HG03460 (cell line): ENCODE measurements around the gene S100A8.
"Not testable (repeated sequence)": the region's sequence is repeated elsewhere in the genome, so short reads cannot be mapped to it uniquely, and the experiment has no call there.

Experiments used
- ATAC-seq: cut with Tn5 transposase; IDR thresholded peaks from one replicate; pipeline ENCODE4 v1.9.1; 2021; ENCODE audit not compliant: unreplicated experiment

S100A8 gene

GRCh38 chr1:153390938-153391710 lies at the start of gene S100A8:
TSS of gene S100A8 (minus strand) at chr1:153391073. CDS start at chr1:153390535, 538 bp downstream.
- no peak for ATAC-seq

DNA sequence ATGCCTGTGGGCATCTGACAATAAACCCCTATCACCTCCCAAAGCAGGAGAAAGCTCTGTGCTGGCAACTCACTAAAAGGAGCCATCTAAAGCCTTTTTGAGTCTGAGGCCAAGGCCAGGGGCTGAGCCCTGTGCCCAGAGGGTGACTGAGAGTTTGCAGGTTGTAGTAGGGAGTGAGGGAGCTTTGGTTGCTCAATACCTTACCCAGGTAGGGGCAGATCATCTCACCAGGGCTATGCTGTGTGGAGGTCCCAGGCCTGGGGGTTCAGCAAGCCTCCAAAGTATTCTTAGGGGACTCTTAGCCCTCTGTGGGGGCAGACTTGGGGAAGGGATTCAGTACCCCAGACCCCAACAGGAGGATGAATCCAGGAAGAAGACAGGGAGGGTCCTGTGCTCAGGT lies 48.4 kb upstream of the S100A8 start:
- no peak for ATAC-seq

DNA sequence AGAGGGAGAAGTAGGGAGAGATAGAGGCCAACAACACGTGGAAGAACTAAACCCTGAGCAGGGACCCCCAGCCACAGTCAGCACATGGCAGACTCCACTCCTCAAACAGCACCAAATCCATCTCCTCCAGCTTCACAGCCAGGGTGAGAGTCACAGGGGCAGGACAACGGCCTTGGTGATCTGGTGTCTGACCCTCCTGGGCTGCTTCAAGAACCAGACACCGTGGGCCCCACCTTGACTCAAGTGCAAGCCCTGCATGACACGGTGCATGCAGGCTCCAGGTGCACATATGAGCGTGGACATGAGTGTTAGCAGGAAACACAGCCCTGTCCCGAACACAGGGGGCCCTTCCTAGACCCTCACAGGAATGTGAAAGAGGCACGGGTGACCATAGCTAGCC lies 47.7 kb upstream of the S100A8 start:
- no peak for ATAC-seq

- no peak for ATAC-seq
Observed at GRCh38 chr1:153437236-153437635, 46.4 kb upstream of the S100A8 start.

GRCh38 chr1:153434746-153435455 lies 44.0 kb upstream of the S100A8 start:
- no peak for ATAC-seq

DNA sequence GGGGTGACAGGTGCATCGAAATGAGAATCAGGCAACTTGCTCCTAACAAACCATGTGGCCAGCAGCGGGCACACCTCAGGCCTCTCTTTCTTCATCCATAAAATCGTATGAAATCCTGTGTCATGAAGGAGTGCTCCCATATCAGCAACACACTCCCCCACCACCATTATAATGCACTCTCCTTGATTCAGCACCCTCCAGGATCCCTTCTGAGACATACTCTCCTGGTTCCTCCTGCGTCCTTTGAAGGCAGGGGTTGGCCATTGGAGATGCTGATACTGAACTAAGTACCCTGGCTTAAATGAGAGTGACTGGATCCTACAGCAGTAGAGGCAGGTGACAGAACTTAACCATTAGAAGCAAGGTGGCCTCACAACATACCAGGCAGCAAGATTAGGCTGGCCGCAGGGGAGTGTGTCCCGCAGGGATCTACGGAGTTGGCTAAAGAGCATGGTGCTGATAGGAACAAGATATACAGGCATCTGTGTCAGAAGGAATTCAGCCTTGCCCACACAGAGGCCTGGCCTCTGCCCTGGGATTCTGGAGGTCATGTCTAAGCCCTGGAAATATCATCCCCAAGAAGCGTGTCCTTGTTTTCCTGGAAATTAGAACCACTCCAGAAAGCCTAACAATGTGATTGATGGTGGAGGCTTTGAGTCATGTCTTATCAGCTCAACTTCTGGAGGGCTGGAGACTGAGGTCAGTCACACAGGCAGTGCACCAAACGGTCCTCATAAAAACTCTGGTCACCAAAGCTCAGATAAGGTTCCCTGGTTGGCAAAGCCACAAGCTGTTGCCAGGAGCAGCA lies 42.2 kb upstream of the S100A8 start:
- no peak for ATAC-seq

DNA sequence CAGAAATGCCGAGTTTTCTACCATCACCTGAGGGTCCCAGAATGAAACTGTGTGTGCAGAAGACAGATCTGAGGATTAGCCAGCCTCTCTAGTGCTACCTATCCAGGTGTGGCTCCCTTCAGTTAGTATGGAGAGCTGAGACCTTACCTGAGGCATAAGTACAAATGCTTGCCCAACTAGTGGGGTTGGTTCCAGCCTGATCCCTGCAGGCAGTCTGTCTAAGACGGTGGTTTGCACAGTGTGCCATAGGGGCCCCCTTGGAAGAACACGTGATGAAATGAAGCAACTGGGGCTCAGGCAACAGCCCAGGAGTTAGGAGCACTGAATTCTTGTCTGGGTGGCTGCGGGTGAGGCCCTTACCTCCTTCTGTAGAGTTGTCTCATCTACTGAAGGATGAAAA lies 41.1 kb upstream of the S100A8 start:
- ATAC-seq = no peak

DNA sequence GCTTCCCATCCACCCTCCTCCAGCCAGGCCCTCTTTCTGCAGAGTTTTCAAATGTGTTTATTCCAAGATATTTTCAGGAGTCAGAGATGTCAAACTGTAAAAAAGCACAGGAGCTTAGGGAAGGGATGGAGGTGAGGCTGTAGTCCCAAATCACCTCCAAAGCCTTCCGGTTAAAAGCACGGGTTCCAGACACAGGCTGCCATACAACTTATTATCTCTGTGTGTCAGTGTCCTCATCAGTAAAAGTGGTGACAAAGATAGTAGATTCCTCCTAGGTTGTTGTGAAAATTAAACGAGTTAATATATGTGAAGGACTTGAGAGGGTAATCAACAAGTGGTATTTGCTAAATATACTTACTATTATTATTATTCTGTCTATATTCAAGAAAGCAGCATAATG lies 40.6 kb upstream of the S100A8 start:
- ATAC-seq = no peak

DNA sequence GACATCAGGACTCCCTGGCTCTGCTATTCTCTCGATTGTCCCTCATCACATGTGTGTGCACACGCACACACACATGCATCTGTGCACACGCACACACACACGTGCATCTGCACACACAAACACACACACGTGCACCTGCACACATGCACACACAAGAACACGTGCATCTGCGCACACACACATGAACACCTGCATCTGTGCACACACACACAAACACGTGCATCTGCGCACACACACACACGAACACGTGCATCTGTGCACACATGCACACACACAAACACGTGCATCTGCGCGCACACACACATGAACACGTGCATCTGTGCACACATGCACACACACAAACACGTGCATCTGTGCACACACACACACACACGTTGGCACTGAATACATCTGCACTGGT lies 40.1 kb upstream of the S100A8 start:
- ATAC-seq = no peak

- no peak for ATAC-seq
Observed at GRCh38 chr1:153430561-153430960, 39.7 kb upstream of the S100A8 start.

DNA sequence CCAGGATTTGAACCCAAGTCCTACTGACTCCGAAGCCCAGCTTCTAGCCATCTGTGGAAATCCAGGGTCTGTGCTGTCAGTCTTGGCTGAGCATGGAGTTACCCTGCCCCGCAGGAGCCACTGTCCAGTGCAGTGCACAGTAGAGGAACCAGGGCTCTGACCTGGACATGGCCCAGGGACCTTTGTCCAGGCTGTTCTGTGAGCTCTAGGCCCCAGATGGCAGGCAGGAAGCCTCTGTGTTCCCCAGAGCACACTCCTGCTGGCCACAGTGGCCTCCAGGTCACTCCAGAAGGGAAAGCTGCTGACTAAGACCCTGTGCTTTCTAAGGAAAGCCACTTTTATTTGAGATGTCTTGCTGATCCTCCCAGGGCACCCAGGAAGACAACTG lies 39.3 kb upstream of the S100A8 start:
- ATAC-seq = no peak

DNA sequence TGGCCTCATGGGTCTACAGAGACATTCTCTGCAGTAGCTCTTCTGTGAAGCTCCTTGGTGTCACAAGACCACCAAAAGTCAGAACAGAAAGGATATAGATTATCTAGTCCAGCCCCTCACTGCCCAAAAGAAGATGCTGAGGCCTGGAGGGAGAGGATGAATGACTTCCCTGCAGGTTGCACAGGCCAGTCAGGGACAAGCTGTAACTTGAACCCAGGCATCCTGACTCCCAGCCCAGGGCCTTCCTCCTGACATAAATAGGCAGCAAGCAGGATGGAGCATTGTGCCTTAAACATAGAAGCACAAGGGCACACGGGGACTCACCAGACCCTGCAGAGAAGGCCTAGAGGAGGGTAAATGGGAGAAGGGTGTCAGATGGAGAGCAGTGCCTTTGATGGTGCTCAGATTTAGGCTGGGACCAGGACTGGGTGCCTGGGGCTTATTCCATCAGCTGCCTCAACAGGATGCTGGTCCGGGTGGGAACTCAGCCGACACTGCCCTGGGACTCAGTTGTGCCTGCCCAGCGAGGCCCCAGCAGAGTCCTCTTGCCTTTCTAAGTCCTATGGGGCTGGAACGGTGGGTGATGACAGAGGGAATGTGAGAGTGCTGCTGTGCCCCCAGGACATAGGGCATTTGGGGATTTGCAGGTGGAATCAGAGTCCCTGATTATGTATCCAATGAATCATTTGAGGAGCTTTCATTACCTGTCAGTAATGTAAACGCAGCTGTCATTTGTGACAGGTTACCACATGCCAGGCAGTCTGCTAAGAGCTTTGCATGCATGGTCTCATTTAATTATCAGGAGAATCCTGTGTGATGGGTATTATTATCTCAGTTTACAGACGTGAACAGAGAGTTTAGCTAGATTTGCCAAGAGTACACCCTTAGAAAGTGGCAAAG lies 38.6 kb upstream of the S100A8 start:
- no peak for ATAC-seq

DNA sequence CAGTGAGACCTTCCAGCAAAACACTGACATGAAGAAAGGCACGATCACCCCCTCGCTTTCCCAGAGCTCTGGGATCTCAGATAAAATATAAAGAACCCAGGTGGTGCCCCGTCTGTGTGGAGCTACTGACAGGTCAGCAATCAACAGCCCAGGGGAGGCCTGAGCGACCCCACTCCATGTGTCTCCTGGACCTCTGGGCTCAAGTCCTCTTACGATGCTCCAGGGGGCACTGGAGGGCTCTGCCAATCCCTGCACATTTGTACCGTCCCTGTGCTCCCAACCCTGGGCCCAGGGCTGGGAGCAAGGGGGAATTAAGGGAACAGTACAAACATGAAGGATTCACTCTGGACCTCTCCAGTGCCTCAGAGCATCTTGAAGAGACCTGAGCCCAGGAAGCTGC lies 37.9 kb upstream of the S100A8 start:
- no peak for ATAC-seq

DNA sequence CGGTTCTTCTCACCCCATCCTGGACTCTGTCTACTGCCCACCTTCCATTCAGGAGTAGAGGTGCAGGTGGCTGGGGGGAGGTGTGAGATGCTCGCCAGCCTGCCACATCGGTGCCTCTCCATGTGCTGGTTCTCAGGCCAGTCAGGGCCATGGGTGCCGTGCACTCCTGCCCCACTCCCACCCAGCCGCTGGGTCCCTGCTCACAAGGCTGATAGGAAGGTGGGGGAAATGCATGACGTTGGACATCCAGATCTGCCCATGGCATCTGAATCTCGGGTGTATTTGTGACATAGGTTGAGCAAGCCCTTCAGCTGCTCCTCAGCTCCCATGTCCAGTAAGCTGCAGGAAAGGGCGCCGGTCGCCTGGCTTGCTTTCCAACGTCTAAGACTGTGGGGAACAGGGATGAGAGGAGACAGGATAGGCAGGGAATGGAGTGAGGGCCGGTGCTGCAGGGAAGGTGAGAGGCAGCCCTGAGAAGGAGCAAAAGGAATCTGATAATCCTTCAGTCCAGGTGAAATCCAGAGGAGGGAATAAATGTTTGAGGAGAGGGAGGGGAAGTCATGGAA lies 37.3 kb upstream of the S100A8 start:
- ATAC-seq = no peak

DNA sequence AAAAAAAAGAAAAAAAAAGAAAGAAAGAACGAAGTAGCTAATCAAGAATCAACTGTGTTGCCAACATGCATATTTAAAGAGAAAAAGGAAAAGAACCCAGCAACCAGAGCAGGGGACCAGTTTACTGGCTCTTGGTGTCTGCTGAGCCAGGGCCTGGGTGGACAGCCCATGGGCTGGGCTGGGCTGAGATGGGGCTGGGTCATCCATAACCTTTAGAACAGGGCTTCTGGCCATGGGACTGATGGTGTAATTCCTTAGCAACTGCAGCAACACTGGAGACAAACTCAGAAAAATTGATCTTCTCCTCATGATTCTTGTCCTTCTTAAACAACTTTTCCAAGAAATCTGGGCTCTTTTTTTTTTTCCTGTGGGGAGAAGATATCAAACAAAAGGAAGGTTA lies 35.9 kb upstream of the S100A8 start:
- no peak for ATAC-seq

DNA sequence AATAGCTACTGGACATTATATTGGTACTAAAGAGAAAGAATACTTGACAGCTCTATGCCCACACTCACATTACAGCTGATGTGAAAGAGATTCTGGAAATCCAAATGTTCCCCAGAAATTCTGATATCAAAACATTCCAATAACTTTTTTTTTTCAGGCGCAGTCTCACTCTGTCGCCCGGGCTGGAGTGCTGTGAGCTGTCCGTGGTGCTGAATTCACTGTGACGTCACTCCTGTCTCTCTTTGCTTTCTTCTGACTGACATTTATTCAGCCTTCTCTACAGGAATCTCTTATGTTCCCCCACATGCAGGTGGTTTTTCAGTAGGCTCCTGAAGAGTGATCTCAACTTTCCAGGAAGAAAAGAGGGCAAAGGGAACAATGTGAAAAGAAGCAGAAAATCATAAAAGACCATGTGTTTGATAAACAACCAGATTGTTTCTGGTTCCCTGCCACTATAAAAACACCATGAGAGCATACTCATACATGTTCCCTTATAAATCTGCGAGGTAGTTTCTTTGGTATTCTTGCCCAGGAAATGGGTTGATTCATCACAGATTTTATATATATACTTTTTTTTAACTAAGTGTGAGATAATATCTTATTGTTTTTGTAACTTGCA lies 31.7 kb upstream of the S100A8 start:
- no peak for ATAC-seq

DNA sequence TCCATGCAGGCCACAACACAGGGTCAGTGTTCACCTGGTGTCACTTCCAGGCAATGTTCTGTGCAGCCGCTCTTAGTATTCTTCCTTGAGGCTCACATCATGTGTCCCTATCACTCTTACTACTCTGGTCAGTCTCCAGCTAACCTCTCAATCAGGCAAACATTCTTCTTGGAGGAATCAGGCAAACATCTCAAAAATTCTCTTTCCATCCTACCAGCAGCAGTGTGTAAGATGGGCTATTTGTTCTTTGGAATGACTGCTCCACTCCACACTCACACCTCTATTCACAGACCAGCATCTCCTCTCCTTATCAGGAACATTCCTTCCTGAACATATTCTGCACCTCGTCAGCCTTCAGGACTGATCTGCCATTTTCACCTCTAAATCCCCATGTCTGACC lies 29.4 kb upstream of the S100A8 start:
- ATAC-seq = no peak

DNA sequence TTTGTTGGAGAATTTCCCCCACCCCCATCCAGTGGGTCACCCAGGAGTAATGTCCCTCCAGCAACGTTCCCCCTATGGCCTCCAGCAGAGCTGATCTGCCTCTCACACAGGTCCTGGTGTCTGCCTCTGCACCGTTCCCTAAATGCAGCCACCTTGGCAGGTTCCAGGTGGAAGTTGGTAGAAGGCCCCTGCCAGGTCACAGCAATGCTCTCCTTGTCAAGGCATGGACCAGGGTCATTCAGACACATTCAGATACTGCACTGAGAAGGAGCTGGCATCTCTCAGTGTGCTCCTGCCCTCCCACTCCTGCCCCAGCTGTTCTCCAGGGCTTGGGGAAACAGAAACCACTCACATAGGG lies 28.5 kb upstream of the S100A8 start:
- not testable (repeated sequence) for ATAC-seq

DNA sequence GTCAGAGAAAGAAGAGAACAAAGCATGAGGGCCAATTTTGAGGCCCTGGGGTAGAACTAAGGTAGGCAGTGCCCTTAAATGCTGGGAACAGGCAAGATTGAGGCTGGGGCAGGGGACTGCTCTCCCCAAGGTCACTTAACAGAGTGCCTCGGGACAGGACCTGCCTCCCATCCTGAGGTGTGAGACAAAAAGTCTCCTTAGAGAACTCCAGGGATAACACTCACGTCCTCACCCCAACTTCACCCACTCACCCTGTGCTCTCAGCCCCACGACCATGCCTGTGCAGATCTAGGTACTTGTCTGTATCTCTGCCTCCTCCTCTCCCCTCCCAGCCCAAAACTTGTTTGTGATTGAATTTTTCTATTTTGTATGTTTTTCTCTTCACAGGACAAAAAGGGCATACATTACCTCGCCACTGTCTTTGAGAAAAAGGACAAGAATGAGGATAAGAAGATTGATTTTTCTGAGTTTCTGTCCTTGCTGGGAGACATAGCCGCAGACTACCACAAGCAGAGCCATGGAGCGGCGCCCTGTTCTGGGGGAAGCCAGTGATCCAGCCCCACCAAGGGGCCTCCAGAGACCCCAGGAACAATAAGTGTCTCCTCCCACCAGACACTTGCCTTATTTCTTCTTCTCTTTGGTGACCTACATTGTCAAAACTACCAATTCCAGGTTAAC lies 28.0 kb upstream of the S100A8 start:
- not testable (repeated sequence) for ATAC-seq
